Measurements from ENCODE around the gene ATP6V1G1.

ATP6V1G1 gene

GRCh38 chr9:114611516-114612271 lies 24.1 kb downstream of the ATP6V1G1 start:
- Histone ChIP-seq H3K36me3 (ENCODE audit: low read depth) (no peaks in the 10 kb centered on the region), H3K4me1 (ENCODE audit: insufficient read depth, poor library complexity, severe bottlenecking) (peaks cover 11% of the 10 kb centered on the region), H3K4me3 (ENCODE audit: severe bottlenecking) (peak overlapping the region; percentile 94), H3K27ac (ENCODE audit: poor library complexity, severe bottlenecking) (peak overlapping the region; percentile 69), H3K27me3 (ENCODE audit: insufficient read depth, poor library complexity, severe bottlenecking) (no peaks in the 10 kb centered on the region), H3K9me3 (ENCODE audit: severe bottlenecking) (no peaks in the 10 kb centered on the region)
- no peak for TF ChIP-seq CTCF (IDR thresholded peaks at IDR 0.05; ENCODE audit: poor library complexity, severe bottlenecking)
- ATAC-seq (ENCODE audit: low read depth) (peak; percentile 77), DNase-seq (ENCODE audit: low spot score) (no peak)

- Histone ChIP-seq H3K9me3 (ENCODE audit: severe bottlenecking) (no peaks in the 10 kb centered on the region), H3K4me3 (ENCODE audit: severe bottlenecking) (peak overlapping the region; percentile 94), H3K4me1 (ENCODE audit: insufficient read depth, poor library complexity, severe bottlenecking) (peaks cover 11% of the 10 kb centered on the region), H3K36me3 (ENCODE audit: low read depth) (no peaks in the 10 kb centered on the region), H3K27me3 (ENCODE audit: insufficient read depth, poor library complexity, severe bottlenecking) (no peaks in the 10 kb centered on the region), H3K27ac (ENCODE audit: poor library complexity, severe bottlenecking) (peak overlapping the region; percentile 69)
- no peak; the same call in 2 of the 3 replicates for ATAC-seq (ENCODE audit: low read depth)
- no peak for TF ChIP-seq CTCF (IDR thresholded peaks at IDR 0.05; ENCODE audit: poor library complexity, severe bottlenecking)
- DNase-seq (ENCODE audit: low spot score) = no peak
These were observed 24.8 kb downstream of the ATP6V1G1 start for GRCh38 chr9:114612272-114612923.

- Histone ChIP-seq H3K4me3 (ENCODE audit: severe bottlenecking) (no peak overlapping the region), H3K36me3 (ENCODE audit: low read depth) (peaks cover 3% of the 10 kb centered on the region; the same call in 1 of the 2 replicates), H3K9me3 (ENCODE audit: severe bottlenecking) (no peaks in the 10 kb centered on the region), H3K4me1 (ENCODE audit: insufficient read depth, poor library complexity, severe bottlenecking) (peaks cover 11% of the 10 kb centered on the region), H3K27me3 (ENCODE audit: insufficient read depth, poor library complexity, severe bottlenecking) (no peaks in the 10 kb centered on the region), H3K27ac (ENCODE audit: poor library complexity, severe bottlenecking) (no peak overlapping the region)
- DNase-seq (ENCODE audit: low spot score) = no peak
- no peak for TF ChIP-seq CTCF (IDR thresholded peaks at IDR 0.05; ENCODE audit: poor library complexity, severe bottlenecking)
- no peak for ATAC-seq (ENCODE audit: low read depth)
These were observed 25.5 kb downstream of the ATP6V1G1 start for GRCh38 chr9:114613087-114613486.

- TF ChIP-seq CTCF (IDR thresholded peaks at IDR 0.05; ENCODE audit: poor library complexity, severe bottlenecking) = no peak
- no peaks in the 10 kb centered on the region for H3K27me3 ChIP-seq (ENCODE audit: insufficient read depth, poor library complexity, severe bottlenecking)
- H3K27ac ChIP-seq (ENCODE audit: poor library complexity, severe bottlenecking) = no peak overlapping the region
- DNase-seq (ENCODE audit: low spot score) = no peak
- H3K4me1 ChIP-seq (ENCODE audit: insufficient read depth, poor library complexity, severe bottlenecking) = peaks cover 11% of the 10 kb centered on the region
- no peak overlapping the region for H3K4me3 ChIP-seq (ENCODE audit: severe bottlenecking)
- H3K36me3 ChIP-seq (ENCODE audit: low read depth) = peaks cover 11% of the 10 kb centered on the region
- H3K9me3 ChIP-seq (ENCODE audit: severe bottlenecking) = no peaks in the 10 kb centered on the region
- ATAC-seq (ENCODE audit: low read depth) = no peak
These were observed 26.4 kb downstream of the ATP6V1G1 start for GRCh38 chr9:114613919-114614318.

GRCh38 chr9:114614373-114614772 lies 26.8 kb downstream of the ATP6V1G1 start:
- H3K4me3 ChIP-seq (ENCODE audit: severe bottlenecking) = no peak overlapping the region
- peaks cover 12% of the 10 kb centered on the region for H3K36me3 ChIP-seq (ENCODE audit: low read depth)
- H3K4me1 ChIP-seq (ENCODE audit: insufficient read depth, poor library complexity, severe bottlenecking) = peaks cover 11% of the 10 kb centered on the region
- TF ChIP-seq CTCF (IDR thresholded peaks at IDR 0.05; ENCODE audit: poor library complexity, severe bottlenecking) = no peak
- DNase-seq (ENCODE audit: low spot score) (no peak), ATAC-seq (ENCODE audit: low read depth) (no peak)
- H3K27me3 ChIP-seq (ENCODE audit: insufficient read depth, poor library complexity, severe bottlenecking) = no peaks in the 10 kb centered on the region
- no peak overlapping the region for H3K27ac ChIP-seq (ENCODE audit: poor library complexity, severe bottlenecking)
- H3K9me3 ChIP-seq (ENCODE audit: severe bottlenecking) = no peaks in the 10 kb centered on the region

Measured in RWPE2 (cell line).